ENCODE results near the gene BPI.

- TF ChIP-seq EP300 (IDR thresholded peaks at IDR 0.05; ENCODE audit: low read depth): no peak
- TF ChIP-seq POLR2A (IDR thresholded peaks at IDR 0.05): no peak
- no peak for TF ChIP-seq CTCF (IDR thresholded peaks at IDR 0.05)
- TF ChIP-seq POLR2AphosphoS5 (IDR thresholded peaks at IDR 0.05): no peak
Observed at GRCh38 chr20:38261054-38261390, 42.9 kb upstream of the BPI start.
